GM10847 (cell line): ENCODE results near the gene APEH.

ENCODE experiments used
- POLR2A ChIP-seq: IDR thresholded peaks from 2 replicates; pipeline ENCODE4 v1.6.1; 2011; ENCODE audit not compliant: insufficient read length; ENCODE audit errors: extremely low read depth

Gene APEH

DNA sequence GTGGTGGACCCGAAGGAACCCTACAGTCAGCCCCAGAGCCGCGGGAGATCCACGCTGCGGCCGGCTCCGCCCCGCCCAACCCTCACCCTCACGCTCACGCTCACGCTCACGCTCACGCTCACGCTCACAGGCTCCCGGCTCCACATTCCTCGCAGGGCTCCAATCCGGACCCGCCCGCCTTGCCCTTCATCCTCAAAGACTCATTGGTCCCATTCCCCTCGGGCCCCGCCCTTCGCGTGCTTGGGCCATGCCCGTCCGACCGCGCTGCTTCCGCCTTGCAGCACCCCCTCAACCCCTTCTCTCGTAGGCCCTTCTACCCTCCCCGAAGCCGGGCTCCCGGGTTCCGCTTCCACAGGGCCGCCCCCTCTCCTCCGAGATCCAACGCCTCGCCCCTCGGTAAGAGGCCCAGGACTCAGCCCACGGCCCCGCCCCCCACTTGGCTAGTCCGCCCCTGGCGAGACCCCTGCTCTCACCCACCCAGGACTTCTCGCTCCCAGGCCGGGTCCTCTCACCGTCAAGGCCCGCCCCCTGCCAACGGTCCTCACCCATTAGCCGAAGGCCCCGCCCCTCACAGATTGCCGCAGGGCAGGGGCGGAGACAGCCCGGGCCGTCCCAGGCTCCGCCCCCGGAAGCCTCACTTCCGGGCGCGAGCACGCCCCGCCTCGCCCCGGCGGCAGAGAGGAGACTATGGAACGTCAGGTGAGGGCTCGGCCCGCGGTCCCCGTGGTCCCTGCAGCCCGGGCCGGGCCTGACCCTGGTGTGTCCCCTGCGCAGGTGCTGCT is at the start of gene APEH:
Gene APEH, plus strand, starts transcription at position 637 of the 782 bp plus-strand sequence. Its CDS starts 51 bp downstream, at position 688.
- peak; percentile 92 for TF ChIP-seq POLR2A

DNA sequence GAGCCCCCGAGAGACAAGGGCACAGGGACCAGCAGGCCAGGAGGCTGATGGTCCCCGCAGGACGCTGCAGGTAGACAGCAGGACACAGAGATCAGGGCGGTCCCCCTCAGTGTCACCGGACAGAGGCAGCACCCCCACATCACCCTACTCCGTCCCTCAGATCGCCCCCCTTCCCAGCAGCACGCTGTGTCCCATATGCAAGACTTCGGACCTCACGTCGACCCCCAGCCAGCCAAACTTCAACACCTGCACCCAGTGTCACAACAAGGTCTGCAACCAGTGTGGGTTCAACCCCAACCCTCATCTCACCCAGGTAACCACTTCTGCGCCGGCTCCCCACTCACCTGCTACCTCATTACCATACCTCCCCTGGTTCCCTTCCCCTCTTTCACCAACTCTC is 49.1 kb upstream of the APEH start:
- no peak for TF ChIP-seq POLR2A

DNA sequence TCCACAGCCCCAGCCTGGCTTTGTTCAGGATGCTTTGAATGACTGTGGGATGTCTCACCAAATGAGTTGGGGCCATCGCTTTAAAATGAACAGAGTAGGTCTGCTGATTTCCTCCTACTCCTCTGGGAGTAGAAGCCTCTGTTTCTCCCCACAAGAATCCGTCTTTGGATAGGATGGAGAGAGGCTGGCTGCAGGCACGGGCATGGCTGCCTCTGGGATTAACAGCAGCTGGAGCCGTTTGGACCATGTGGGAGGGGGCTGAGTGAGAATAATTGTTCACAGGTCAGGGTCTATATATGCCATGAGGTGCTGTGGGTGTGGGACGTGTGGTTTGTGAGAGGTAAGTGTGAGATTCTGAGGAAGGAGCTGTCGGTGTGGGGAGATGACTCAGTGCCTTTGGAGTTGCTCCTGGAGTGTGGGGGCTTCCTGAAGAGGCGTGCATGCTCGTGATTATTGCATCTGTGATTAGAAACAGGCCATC is 48.0 kb upstream of the APEH start:
- TF ChIP-seq POLR2A = no peak

DNA sequence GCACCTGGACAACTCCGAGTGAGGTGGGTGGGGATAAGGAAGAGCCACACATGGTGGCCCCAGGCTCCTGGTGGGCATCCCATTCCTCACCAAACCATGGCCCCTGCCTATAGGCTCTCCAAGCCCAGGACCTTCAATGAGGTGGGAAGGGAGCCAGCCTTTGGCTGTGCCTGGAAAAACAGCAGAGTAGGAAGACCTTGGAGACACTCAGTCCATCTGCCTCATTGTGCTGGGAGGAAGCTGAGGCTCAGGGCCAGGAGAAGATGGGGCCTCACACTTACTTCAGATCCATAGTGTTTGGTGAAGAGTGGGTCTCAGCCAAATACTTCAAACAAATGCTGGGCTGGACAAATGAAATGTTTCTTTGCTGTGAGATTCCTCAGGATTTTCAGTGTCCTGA is 47.4 kb upstream of the APEH start:
- no peak for TF ChIP-seq POLR2A

DNA sequence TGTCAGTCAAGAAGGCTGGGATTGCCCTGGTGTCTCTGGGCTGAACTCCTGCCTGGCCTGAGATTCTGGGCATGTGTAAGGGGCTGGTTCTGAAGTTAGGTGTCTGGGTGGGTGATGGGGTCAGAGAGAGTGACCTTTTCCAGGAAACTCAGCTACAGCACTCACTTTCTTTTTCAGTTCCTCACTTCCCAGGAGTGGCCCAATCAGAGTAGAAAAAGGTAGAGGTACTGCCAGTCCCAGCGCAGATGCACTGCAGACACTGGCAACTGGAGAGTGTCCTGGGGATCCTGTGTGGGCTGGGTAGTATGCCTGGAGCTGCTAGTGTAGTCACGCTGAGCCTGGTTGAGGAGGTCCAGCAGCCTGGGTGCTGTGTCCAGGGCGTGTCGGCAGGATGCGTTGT is 46.5 kb upstream of the APEH start:
- TF ChIP-seq POLR2A = no peak

DNA sequence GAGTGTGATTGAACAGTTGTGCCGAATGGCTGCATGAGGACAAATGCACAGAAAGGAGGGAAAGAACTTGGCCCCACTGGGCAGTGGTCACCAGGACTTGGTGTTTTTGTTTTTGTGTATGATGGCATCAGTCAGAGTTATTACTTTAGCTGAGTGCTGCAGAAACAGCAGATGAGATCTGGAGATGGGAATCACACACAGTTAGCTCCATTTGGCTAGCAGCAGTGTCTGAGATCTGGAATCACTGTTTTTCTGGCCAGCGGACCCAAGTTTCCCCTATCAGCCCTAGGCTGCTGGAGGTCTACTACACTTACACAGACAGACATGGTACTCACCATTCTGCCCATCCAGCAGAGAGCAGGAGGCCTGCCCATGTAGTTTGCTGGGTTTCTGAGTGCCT is 45.9 kb upstream of the APEH start:
- no peak for TF ChIP-seq POLR2A

DNA sequence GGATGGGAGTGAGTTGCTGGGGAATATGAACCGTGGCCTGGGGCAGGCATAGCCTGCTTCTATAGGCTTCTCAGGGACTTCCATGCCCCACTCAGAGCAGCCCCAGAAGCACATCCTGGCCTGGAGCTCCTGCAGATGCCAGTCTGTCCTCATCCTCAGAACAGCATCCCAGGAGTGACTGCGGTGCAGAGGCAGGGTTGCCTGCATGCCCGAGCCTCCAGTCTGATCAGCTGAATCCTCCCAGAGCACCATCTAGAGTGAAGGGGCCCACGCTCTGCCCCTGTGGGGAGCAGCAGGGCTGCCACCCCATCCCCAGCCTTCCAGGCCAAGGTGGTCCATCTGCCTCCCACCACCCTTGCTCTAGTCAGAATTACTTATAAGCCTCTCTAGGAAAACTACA is 44.7 kb upstream of the APEH start:
- no peak for TF ChIP-seq POLR2A

DNA sequence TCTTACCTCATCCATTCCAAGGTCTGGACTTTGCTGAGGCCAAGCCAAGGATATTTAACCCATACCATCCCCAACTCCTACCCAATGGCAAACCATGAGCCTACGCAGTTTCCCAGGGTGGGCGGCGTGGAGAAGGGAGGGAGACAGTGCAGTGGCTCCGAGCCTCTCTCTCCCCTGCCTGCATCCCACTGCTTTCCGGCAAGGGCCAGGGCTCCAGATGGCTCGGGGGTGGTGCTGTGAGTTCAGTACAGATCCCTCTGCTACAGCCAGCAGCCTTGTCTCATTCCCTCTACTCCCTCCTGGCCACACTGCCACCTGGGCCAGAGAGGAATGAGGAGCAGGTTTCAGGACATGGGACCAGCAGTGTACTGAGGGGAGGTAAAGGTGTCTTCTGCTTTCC is 44.3 kb upstream of the APEH start:
- TF ChIP-seq POLR2A = no peak

DNA sequence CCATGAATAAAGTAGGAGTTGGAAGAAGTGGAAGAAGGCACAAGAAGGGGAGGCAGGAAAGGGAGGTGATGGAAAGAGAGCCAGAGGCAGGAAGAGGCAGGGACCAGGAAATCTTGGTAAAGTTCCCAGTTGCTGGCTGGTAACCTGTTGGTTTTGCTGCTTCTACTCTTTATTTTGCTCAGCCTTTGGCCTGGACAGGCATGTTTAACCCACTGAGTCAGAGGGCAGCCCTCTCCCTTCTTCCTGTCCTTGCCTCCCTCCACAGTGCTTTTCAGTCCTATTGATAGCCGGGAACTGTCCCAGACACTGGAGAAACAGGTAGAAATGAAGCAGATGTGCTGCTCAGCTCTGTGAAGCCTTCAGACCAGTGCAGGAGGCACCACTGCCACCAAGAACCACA is 43.4 kb upstream of the APEH start:
- no peak for TF ChIP-seq POLR2A

DNA sequence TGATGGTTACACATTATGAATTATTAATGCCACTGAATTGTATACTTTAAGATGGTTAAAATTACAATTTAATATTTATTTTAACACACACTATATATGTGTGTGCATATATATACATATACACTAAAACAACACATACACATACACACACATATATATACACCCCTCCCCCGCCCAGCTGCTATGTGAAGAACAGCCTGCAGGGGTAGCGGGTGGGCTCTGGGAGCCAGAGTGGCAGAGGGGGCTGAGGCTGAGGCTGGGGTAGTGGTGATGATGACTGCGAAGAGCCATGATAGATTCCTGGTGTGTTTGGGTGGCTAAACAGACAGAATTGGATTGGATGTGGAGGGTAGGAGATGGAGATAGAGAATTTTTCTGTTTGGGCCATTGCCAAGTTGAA is 39.4 kb upstream of the APEH start:
- no peak for TF ChIP-seq POLR2A

DNA sequence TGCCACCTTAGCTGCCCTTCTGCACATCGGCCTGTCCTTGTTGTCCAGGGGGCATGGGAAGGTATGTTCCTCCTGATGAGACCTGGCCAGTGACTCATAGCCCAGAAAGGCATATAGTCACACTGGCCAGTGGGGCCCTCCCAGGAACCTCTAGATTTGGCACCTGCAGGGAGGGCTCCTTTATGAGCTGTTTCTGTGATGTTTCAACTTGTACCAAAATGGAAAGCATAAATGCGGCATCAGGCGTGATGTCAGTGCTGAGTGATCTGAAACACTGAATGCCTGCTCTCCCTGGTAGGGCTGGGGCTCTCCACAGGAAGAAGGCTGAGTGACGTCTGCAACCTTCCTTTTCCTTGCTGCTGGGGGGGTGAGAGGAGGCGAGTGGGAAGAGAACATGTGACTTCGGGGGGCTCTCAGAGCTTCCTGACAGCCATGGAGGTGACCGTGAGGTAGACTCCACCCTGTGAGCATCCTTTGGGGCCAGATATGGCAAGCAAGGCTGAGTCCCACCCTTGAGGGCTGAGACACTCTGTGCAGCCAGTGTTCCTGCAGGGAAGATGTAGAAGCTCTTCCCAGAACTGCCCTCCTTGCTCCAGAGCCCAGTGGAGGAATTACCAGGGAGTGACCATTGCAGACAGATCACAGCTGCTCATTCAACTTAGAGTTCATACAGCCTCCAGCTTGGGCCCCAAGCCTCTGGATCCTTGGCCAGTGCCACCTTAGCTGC is 37.1 kb upstream of the APEH start:
- no peak for TF ChIP-seq POLR2A

DNA sequence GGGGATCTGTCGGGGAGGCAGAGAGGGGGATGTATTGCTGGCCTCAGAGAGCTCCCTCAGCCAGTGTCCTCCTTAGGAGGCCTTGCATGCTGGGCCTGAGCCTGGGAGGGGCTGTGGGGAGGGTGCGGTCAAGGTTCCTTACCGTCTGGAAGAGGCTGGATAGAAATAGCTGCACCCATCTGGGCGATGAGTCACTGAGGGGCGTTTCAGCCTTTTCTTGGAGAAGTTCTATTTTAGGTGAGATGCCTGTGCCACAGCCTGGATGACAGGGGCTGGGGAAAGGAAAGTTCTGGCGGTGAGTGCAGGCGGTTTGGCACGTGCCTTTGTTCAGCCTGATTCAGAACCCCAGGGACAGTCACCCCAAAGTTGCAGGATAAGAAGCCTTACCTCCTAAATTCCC is 35.7 kb upstream of the APEH start:
- TF ChIP-seq POLR2A = no peak

DNA sequence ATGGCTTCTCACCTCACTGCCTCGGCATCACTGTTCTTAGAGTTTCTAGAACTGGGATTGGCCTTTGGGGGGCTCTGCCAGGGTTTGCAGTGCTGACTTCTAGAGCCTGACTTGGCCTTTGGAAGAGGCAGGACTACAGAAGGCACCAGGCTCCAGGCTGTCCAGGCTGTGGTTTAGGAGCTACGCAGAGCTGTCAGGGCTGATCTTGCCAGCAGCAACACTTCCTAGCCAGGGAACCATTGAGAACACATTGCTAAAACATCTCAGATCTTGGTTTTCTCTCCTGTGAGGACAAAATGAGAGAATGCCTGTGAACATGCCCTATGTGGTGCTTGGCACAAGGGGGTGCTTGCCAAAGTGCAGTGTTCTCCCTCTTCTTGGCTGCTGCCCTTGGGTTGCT is 34.6 kb upstream of the APEH start:
- no peak for TF ChIP-seq POLR2A

DNA sequence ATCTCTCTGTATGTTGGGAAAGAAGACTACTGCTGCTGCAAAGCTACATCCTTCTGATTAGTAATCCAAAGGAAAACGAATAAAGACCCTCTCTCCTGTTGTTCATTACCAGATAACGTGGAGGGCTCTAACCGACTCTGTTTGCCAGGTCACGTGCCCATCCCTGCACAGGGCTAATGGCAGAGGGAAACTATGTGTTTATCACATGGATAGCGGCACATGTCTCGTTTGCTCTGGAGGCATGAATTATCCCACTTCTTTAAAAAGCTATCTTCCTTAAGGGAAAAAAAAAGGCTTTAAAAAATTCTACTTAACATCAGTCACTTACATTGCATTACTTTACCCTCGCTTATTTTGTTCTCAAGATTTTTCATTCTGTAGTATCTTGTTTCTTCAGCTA is 32.9 kb upstream of the APEH start:
- no peak for TF ChIP-seq POLR2A

DNA sequence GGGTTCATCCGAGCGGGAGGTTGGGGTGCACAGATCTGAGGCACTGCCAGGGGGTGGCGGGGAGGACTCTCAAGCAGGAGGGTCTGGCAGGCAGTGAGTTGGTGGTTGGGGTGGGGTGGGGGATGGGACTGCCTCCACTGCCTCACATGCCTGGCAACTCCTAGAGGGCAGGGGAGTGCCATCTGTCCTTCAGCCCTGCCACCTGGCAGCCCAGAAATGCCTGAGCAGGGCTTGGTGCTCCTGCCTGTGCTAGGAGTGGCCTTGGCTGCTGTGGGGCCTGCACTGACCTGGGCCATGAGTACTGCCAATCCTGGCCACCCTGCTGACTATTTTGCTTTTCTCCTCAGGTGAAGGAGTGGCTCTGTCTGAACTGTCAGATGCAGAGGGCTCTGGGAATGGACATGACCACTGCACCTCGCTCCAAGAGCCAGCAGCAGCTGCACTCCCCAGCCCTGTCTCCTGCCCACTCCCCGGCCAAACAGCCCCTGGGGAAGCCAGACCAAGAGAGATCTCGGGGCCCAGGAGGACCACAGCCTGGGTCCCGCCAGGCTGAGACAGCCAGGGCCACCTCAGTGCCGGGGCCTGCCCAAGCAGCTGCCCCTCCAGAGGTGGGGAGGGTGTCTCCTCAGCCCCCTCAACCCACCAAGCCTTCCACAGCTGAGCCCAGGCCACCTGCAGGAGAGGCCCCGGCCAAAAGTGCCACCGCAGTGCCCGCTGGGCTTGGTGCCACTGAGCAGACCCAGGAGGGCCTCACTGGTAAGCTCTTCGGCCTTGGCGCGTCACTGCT is 32.0 kb upstream of the APEH start:
- TF ChIP-seq POLR2A = no peak

DNA sequence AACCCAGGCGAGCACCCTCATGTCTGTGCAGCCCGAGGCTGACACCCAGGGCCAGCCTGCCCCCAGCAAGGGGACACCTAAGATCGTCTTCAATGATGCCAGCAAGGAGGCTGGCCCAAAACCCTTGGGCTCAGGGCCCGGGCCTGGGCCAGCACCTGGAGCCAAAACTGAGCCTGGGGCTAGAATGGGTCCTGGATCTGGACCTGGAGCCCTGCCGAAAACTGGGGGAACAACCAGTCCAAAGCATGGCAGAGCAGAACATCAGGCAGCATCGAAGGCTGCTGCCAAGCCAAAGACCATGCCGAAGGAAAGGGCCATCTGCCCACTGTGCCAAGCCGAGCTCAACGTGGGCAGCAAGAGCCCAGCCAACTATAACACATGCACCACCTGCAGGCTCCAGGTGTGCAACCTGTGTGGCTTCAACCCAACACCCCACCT is 31.4 kb upstream of the APEH start:
- TF ChIP-seq POLR2A = no peak
